HEK293T (cell line): Measurements from ENCODE around the gene SPDYE3.
"Not testable (repeated sequence)": the region's sequence is repeated elsewhere in the genome, so short reads cannot be mapped to it uniquely, and the experiment has no call there.

Experiments used
- CTCF ChIA-PET: fragments of 350-600 bp; formaldehyde crosslinking; extraction: SDS; loops from one replicate; lab custom pipeline; 2021; ENCODE audit warnings: antibody characterized with exemption, inconsistent platforms; lab: Yijun Ruan, JAX
- POLR2A ChIA-PET: fragments of 350-600 bp; formaldehyde crosslinking; extraction: SDS; loops from one replicate; lab custom pipeline; 2020; ENCODE audit warnings: antibody characterized with exemption, inconsistent platforms; lab: Yijun Ruan, JAX
- DNase-seq: peaks from one replicate; pipeline ENCODE4 v3.0.0; 2012; ENCODE audit warnings: mixed read lengths; ENCODE audit errors: extremely low spot score
- ARNT ChIP-seq: fragments of 450-650 bp; IDR thresholded peaks from 2 replicates; pipeline ENCODE4 v1.6.1; 2017; ENCODE audit warnings: mild to moderate bottlenecking
- CTBP1 ChIP-seq: fragments of 450-650 bp; IDR thresholded peaks from 2 replicates; pipeline ENCODE4 v1.6.1; 2016; ENCODE audit warnings: borderline replicate concordance
- FOXA1 ChIP-seq: fragments of 450-650 bp; IDR thresholded peaks from 2 replicates; pipeline ENCODE4 v1.6.1; 2016; ENCODE audit warnings: mild to moderate bottlenecking
- FOXK2 ChIP-seq: fragments of 450-650 bp; IDR thresholded peaks from 2 replicates; pipeline ENCODE4 v1.6.1; 2016; ENCODE audit warnings: mild to moderate bottlenecking
- FOXM1 ChIP-seq: fragments of 450-650 bp; IDR thresholded peaks from 2 replicates; pipeline ENCODE4 v1.6.1; 2017; ENCODE audit warnings: mild to moderate bottlenecking, borderline replicate concordance
- HDGF ChIP-seq: fragments of 450-650 bp; IDR thresholded peaks from 2 replicates; pipeline ENCODE4 v1.6.1; 2017; ENCODE audit warnings: antibody characterized with exemption, borderline replicate concordance
- LEF1 ChIP-seq: fragments of 450-650 bp; IDR thresholded peaks from 2 replicates; pipeline ENCODE4 v1.6.1; 2017; ENCODE audit warnings: mild to moderate bottlenecking, borderline replicate concordance
- NFRKB ChIP-seq: fragments of 450-650 bp; IDR thresholded peaks from 2 replicates; pipeline ENCODE4 v1.6.1; 2016; ENCODE audit warnings: mild to moderate bottlenecking, moderate library complexity
- SP1 ChIP-seq: fragments of 450-650 bp; IDR thresholded peaks from 2 replicates; pipeline ENCODE4 v1.6.1; 2017
- SUZ12 ChIP-seq: fragments of 450-650 bp; IDR thresholded peaks from 2 replicates; pipeline ENCODE4 v1.6.1; 2016; ENCODE audit warnings: mild to moderate bottlenecking
- TARDBP ChIP-seq: fragments of 450-650 bp; IDR thresholded peaks from 2 replicates; pipeline ENCODE4 v1.6.1; 2016
- ZNF384 ChIP-seq: fragments of 450-650 bp; IDR thresholded peaks from 2 replicates; pipeline ENCODE4 v1.6.1; 2016
- TF ChIP-seq, protein P1 (sequence below): fragments of 450-650 bp; IDR thresholded peaks from 2 replicates; pipeline ENCODE4 v1.6.1; 2016

Gene SPDYE3, protein sequence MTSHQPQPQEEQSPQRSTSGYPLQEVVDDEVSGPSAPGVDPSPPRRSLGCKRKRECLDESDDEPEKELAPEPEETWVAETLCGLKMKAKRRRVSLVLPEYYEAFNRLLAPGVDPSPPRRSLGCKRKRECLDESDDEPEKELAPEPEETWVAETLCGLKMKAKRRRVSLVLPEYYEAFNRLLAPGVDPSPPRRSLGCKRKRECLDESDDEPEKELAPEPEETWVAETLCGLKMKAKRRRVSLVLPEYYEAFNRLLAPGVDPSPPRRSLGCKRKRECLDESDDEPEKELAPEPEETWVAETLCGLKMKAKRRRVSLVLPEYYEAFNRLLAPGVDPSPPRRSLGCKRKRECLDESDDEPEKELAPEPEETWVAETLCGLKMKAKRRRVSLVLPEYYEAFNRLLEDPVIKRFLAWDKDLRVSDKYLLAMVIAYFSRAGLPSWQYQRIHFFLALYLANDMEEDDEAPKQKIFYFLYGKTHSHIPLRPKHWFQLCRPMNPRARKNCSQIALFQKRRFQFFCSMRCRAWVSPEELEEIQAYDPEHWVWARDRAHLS

DNA sequence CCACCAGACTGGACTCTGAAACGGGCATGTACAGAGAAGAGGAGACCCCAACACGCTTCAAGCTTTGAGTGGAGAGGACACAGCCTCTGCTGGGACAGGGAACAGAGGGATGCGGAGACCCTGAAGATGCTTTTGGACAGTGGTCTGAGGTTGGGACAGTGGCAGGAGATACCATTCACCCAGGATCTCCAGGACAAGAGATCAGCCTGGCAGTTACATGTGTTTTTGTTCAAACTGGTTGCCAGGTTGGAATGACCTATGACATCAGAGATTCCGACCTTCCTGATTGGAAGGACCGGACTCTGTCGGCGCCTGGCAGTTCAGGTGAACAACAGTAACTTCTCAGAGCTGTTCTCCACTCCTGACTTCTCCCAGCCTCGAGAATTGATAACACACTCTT, at the start of gene SPDYE3:
Gene SPDYE3, plus strand, starts transcription at position 301 of the 400 bp plus-strand sequence. CDS start 184 bp downstream, outside the sequence.
- POLR2A ChIA-PET, CTCF ChIA-PET, DNase-seq: not testable (repeated sequence)

DNA sequence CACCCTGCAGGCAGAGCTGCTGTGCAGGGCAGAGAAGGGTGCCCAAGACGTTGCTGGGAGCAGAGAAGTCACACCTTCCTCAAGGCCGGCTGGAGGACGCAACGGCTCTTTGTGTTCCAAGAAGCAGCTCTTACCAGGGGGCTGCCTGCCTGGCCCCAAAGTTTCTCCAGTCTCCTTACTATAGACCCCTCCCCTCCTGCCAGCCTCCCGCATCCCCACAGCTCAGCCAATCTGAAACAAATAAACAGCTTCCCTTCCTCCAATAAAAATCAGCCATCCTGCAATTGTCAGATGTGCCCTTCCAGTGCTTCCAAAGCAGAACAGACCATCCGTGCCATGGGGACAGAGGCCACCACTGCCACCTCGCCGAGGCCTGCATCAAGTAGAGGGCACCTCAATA, 47.5 kb upstream of the SPDYE3 start:
- POLR2A ChIA-PET, DNase-seq, CTCF ChIA-PET: not testable (repeated sequence)

DNA sequence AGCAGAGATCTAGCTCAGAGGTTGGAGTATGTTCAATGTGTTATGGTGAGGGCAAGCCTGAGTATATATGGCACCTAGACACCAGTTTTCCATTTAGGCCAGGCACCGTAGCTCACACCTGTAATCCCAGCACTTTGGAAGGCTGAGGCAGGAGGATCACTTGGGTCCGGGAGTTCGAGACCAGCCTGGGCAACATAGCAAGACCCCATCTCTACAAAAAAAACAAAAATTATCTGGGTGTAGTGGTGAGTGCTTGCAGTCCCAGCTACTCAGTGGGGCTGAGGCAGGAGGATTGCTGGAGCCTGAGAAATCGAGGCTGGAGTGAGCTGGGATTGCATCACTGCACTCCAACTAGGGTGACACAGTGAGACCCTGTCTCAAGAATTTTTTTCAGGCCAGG, 44.6 kb upstream of the SPDYE3 start:
- DNase-seq, POLR2A ChIA-PET, CTCF ChIA-PET: not testable (repeated sequence)

DNA sequence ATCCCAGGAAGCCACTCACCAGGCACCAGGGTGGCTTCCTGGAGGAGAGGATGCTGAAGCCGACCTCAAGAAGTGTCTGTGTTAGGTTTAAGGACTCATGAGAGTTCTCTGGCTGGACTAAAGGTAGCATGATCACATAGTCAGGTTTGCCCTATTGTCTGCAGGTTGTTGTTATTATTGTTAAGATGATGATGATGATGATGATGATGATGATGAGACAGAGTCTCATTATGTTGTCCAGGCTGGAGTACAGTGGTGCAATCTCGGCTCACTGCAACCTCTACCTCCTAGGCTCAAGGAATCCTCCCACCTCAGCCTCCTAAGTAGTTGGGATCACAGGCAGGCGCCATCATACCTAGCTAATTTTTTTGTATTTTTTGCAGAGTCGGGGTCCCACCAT, 43.3 kb upstream of the SPDYE3 start:
- DNase-seq, CTCF ChIA-PET, POLR2A ChIA-PET: not testable (repeated sequence)

DNA sequence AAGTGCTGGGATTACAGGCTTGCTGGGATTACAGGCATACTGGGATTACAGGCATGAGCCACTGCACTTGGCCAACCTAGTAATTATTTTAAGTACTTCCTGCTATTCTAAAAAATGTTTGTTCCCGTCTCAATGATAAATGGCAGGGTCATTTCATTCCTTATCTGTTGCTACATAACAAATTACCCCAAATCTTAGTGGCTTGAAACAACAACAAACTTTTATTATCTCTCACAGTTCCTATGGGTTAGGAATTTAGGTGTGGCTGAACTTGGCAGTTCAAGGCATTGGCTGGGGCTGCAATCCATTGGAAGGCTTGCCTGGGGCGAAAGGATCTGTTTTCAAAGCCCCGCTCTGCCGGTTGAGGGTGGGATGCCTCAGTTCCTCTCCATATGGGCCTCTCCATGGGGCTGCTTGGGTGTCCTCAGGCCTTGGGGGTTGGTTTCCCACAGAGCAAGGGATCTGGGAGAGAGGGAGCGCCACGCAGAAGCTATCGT, 42.8 kb upstream of the SPDYE3 start:
- CTCF ChIA-PET: interaction anchor here (0.7 kb wide), 2 partner anchors 18 to 1876 kb away, joined by 4 to 7 read pairs; no protein-coding TSS in a partner anchor
- DNase-seq, POLR2A ChIA-PET: not testable (repeated sequence)

DNA sequence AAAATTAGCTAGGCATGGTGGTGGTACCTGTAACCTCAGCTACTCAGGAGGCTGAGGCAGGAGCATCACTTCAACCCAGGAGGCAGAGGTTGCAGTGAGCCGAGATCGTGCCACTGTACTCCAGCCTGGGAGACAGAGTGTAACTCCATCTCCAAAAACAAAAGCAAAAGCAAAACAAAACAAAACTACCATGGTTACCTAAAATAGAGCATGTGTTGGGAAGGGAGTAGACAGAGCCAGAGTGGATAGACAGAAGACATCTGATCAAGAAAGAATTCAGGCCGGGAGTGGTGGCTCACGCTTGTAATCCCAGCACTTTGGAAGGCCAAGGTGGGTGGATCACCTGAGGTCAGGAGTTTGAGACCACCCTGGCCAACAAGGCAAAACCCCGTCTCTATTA, 41.7 kb upstream of the SPDYE3 start:
- DNase-seq, CTCF ChIA-PET, POLR2A ChIA-PET: not testable (repeated sequence)

DNA sequence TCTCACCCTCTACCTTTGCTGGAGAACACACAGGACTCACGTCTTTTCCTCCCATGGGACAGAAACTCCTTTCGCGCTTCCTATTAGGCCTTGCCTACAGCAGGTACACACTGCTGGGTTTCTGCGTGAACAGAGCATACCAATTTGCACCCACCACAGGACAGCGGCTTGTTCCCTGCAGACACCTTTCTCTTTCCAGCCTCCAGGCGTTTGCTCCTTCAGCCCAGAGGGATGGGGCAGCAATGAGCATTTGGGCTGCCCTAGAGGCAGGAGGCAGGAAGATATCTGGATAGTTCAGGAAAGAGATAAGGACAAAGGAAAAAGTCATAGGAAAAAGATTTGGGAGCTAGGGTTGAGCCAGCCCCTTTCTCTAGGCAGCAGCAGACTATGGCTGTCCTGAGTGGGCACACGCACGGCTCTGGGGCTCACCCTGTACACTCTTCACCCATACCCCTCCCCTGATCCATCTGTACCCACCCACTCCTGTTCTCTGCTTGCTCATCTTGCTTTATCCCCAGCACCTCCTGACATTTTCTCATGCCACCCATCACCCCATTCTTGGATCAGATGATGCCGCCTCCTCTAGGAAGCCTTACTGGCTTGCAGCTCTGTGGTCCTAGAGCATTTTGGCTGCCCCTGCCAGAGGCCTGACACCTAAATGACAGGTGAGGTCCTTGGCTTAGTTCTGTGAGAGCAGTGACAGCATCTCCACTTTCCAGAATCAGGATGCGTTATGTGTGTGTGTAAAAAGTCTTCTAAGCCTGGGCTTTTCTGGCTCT, 40.7 kb upstream of the SPDYE3 start:
- CTCF ChIA-PET: interaction anchor here (0.6 kb wide), 1 partner anchor 153 kb away, joined by 3 read pairs; no protein-coding TSS in a partner anchor
- POLR2A ChIA-PET: no interaction called here
- no peak for DNase-seq
- TF ChIP-seq HDGF: no peak
- no peak for TF ChIP-seq FOXA1
- no peak for TF ChIP-seq LEF1
- no peak for TF ChIP-seq ARNT
- TF ChIP-seq TARDBP: no peak
- no peak for TF ChIP-seq FOXM1
- TF ChIP-seq, protein P1, sequence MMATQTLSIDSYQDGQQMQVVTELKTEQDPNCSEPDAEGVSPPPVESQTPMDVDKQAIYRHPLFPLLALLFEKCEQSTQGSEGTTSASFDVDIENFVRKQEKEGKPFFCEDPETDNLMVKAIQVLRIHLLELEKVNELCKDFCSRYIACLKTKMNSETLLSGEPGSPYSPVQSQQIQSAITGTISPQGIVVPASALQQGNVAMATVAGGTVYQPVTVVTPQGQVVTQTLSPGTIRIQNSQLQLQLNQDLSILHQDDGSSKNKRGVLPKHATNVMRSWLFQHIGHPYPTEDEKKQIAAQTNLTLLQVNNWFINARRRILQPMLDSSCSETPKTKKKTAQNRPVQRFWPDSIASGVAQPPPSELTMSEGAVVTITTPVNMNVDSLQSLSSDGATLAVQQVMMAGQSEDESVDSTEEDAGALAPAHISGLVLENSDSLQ: no peak
- TF ChIP-seq NFRKB: no peak
- TF ChIP-seq ZNF384: no peak

DNA sequence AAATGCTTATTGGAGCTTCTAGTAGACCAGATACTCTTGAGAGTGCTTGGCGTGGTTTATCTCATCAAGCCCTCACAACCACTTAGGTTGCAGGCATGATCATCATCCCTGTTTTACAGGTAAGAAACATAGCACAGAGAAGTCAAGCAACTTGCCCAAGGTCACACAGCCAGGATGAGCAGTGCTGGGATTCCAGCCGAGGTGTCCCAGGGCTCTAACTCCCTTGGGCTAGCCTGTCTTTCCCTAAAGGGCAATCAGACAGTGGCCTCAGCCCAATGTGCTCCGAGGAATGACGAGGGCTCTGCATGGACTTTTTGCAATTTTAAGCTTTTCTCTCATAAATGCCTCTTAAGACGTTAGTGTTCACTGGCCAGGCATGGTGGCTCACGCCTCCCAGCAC, 39.9 kb upstream of the SPDYE3 start:
- ChIA-PET POLR2A (no interaction called here), CTCF (no interaction called here)
- DNase-seq: no peak
- TF ChIP-seq LEF1 (no peak), ARNT (no peak), SUZ12 (no peak), SP1 (no peak), FOXA1 (no peak), HDGF (no peak), FOXM1 (no peak), FOXK2 (no peak), CTBP1 (no peak)

DNA sequence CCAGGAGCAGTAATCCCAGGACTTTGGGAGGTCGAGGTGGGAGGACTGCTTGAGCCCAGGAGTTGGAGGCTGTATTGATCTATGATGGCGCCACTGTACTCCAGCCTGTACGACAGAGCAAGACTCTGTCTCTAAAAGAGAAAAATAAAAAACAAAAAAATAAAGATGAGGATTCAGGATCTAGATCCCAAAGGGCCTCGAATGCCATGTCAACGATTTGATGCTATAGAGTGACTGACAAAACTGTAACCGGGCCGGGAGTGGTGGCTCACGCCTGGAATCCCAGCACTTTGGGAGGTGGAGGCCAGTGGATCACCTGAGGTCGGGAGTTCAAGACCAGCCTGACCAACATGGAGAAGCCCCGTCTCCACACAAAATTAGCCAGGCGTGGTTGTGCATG, 38.6 kb upstream of the SPDYE3 start:
- DNase-seq, POLR2A ChIA-PET, CTCF ChIA-PET: not testable (repeated sequence)

DNA sequence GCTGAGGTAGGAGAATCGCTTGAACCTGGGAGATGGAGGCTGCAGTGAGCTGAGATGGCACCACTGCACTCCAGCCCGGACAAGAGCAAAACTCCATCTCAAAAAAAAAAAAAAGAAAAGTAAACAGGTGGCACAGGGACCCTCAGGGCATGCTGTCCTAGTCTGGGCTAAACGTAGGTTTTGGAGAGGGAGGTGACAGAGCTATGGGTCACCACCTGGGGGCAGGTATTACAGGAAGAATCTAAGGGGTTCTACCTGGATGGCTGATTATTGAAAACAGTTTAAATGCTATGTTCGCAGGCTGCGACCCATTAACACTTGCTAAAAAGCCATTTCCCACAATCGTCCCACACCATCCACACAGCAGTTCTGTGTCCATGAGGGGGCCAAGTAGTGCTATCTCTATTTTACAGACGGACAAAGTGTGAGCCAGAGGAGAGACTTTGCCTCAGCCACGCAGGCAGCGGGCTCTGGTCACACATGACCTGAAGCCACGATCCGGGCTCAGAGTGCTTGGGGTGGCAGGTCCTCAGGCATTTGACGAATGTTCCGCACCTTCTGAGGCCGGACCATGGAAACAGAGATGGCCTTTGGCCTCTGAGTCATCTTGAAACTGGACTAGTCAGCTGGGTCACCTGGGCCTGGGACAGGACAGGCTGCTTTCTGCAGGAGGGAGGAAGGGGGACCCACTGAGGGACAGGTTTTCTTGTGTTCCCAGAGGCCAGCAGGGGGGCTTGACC, 38.0 kb upstream of the SPDYE3 start:
- CTCF ChIA-PET: not testable (repeated sequence)

DNA sequence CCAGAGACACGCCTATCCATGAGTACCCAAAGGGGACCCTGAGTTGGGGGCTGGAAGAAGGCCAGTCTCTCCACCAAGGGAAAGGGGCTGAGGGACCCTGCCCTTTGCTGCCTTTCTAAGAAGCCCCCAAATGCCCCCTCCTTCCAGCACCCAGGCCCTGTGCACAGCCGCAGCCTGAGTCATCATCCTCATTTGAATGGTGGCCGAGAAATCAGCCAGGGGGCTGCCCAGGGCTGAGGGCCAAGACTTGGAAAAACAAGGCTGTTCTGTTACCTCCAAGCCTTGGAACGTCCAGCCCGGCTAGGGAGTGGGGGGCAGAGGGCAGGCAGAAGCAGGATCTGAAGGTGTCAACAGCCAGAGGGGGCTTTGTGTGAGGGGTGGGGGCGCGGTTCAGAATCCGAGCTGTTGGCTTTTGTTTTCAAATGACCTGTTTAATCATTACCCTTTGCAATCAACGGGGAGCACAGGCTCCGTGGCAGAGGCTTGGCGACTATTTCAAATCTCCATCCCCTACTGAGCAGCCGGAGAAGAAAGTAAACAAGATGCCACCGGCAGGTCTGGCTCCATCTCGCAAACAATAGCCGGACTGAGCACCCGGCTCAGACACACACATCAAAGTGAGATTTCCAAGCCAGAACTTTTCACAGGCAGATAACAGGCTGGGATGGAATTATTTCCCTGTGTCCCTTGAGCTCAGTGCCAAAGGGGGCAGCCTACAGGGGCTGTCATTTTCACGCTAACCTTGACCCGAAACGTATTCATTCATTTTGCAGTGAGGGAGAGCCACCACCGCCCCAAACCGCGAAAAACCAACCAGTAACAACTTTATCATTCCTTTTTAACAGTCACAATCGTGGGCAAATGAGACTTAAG, 37.2 kb upstream of the SPDYE3 start:
- CTCF ChIA-PET, POLR2A ChIA-PET: not testable (repeated sequence)

More for the DNA sequence above, 38.0 kb upstream of the SPDYE3 start:
- DNase-seq, POLR2A ChIA-PET: not testable (repeated sequence)

DNA sequence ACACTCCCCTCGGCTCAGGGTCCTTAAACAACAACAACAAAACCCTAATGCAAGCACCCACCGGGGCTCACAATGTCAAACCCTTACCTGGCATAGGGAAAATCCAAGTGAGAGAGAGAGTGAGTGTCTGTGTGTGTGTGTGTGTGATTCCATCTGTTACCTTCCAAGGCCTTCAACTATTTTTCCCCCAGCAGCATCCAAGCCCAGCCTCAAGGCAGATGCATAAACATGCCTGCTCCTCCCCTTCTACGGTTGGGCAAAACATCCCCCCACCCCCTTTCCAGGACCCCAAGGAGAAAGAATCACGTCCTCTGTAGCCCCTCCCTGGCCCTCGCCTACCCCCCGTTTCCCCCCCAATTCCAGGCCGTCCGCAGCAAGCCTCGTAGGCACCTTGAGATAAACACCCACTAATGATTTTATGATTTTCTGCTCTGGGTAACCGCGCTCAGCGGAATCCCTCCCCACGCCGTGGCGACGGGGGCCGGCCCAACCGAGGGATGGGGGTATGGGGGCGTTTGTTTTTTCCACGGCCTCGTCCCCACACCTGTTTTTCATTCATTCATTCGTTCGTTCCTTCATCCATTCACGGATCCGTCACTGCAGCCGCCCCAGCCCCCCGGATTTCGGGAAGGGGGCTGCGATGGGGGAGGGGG, 36.4 kb upstream of the SPDYE3 start:
- POLR2A ChIA-PET, CTCF ChIA-PET, DNase-seq: not testable (repeated sequence)

More for the DNA sequence above, 37.2 kb upstream of the SPDYE3 start:
- not testable (repeated sequence) for DNase-seq
